ENCODE results near the gene C1QL1. TPM values are rescaled to one million over a fixed set of nuclear protein-coding genes. Genes with fewer than 3 reads are reported as not detected.

C1QL1 gene
- total and polyA plus RNA-seq, 9 of the 15 experiments (the other 6 are each of a cell fraction or from before 2014, with no cell fraction given) = 0.07 to 0.12 (median 0.09) TPM; not detected in 6

DNA sequence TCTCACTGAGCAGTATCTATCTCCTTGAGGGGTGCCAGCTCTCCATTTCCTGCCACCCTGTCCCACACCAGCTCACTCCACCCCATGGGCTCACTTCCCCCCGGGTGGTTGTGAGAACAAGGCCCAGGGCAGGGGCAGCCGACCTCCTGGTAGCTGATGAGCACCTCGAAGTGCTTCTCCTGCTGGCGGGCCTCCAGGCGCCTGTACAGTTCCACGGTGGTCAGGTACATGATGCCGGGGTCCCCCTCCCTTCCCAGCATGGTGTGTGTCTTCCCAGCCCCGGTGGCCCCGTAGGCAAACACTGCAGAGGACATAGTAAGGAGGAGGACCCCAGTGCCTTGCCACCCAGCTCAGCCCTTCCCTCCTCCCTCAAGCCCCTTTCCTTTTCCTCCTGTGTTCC lies 33.0 kb downstream of the C1QL1 start:
- DNase-seq (ENCODE audit: extremely low read depth in 1 of 4, low spot score in 3 of 4) = no peak
- TF ChIP-seq, protein P1, sequence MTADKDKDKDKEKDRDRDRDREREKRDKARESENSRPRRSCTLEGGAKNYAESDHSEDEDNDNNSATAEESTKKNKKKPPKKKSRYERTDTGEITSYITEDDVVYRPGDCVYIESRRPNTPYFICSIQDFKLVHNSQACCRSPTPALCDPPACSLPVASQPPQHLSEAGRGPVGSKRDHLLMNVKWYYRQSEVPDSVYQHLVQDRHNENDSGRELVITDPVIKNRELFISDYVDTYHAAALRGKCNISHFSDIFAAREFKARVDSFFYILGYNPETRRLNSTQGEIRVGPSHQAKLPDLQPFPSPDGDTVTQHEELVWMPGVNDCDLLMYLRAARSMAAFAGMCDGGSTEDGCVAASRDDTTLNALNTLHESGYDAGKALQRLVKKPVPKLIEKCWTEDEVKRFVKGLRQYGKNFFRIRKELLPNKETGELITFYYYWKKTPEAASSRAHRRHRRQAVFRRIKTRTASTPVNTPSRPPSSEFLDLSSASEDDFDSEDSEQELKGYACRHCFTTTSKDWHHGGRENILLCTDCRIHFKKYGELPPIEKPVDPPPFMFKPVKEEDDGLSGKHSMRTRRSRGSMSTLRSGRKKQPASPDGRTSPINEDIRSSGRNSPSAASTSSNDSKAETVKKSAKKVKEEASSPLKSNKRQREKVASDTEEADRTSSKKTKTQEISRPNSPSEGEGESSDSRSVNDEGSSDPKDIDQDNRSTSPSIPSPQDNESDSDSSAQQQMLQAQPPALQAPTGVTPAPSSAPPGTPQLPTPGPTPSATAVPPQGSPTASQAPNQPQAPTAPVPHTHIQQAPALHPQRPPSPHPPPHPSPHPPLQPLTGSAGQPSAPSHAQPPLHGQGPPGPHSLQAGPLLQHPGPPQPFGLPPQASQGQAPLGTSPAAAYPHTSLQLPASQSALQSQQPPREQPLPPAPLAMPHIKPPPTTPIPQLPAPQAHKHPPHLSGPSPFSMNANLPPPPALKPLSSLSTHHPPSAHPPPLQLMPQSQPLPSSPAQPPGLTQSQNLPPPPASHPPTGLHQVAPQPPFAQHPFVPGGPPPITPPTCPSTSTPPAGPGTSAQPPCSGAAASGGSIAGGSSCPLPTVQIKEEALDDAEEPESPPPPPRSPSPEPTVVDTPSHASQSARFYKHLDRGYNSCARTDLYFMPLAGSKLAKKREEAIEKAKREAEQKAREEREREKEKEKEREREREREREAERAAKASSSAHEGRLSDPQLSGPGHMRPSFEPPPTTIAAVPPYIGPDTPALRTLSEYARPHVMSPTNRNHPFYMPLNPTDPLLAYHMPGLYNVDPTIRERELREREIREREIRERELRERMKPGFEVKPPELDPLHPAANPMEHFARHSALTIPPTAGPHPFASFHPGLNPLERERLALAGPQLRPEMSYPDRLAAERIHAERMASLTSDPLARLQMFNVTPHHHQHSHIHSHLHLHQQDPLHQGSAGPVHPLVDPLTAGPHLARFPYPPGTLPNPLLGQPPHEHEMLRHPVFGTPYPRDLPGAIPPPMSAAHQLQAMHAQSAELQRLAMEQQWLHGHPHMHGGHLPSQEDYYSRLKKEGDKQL (CRISPR knock-in tag; IDR thresholded peaks at IDR 0.05; ENCODE audit: borderline replicate concordance) = no peak
- TF ChIP-seq OTX1 (CRISPR knock-in tag; IDR thresholded peaks at IDR 0.05) = no peak
- TF ChIP-seq ZNF318 (IDR thresholded peaks at IDR 0.05; ENCODE audit: borderline replicate concordance in 1 of 2, low read depth in 1 of 2) = no peak
- TF ChIP-seq TCF7 (IDR thresholded peaks at IDR 0.05; ENCODE audit: borderline replicate concordance) = no peak
- TF ChIP-seq SUPT5H (IDR thresholded peaks at IDR 0.05) = no peak
- no peak for TF ChIP-seq BRD9 (IDR thresholded peaks at IDR 0.05; ENCODE audit: low read depth, partially characterized antibody)
- no peak for TF ChIP-seq ELF2 (CRISPR knock-in tag; IDR thresholded peaks at IDR 0.05)
- no peak for TF ChIP-seq ILK (tag; IDR thresholded peaks at IDR 0.05; ENCODE audit: borderline replicate concordance, low read depth)
- TF ChIP-seq KLF13 (tag; IDR thresholded peaks at IDR 0.05; ENCODE audit: borderline replicate concordance, low read depth) = no peak

More for the DNA sequence above, 33.0 kb downstream of the C1QL1 start:
- intact Hi-C loops (cut with micrococcal nuclease) = no loop called here
- Histone ChIP-seq H3K9ac (ENCODE audit: insufficient read depth in 1 of 2, low read depth in 2 of 2, low read length in 2 of 2) (no peak overlapping the region), H4K20me1 (replicated peaks; ENCODE audit: control insufficient read depth, insufficient read depth, low read length) (peaks cover 5% of the 10 kb centered on the region; the same call in 1 of the 2 replicates), H3K9me1 (ENCODE audit: control insufficient read depth, insufficient read depth, low read length) (no peaks in the 10 kb centered on the region), H3K79me2 (ENCODE audit: control insufficient read depth, insufficient read depth, low read length) (peaks cover 15% of the 10 kb centered on the region; the same call in 2 of the 3 replicates), H3K27me3 (ENCODE audit: control insufficient read depth in 2 of 2, insufficient read depth in 2 of 2, low read length in 2 of 2) (no peaks in the 10 kb centered on the region), H2AFZ (ENCODE audit: low read depth, low read length) (no peak overlapping the region), H3K4me1 (replicated peaks in 1 of 2; ENCODE audit: control insufficient read depth in 2 of 2, insufficient read depth in 2 of 2, low read length in 2 of 2) (peaks cover 0 to 15% of the 10 kb centered on the region in 2 experiments; a peak in 1 of 5 replicates), H3K9me3 (replicated peaks; ENCODE audit: control insufficient read depth, insufficient read depth, low read depth, low read length) (no peaks in the 10 kb centered on the region), H3K4me2 (ENCODE audit: insufficient read depth, low read length) (no peak overlapping the region), H3K27ac (ENCODE audit: extremely low read depth, low read depth, low read length) (no peak overlapping the region), H3K4me3 (no peak overlapping the region), H3K36me3 (ENCODE audit: control insufficient read depth, insufficient read depth, low read length) (peaks cover 84% of the 10 kb centered on the region)
- ChIA-PET POLR2A (interaction anchor here (0.9 kb wide), 1 partner anchor 30 kb away, joined by 4 read pairs; no protein-coding TSS in a partner anchor), CTCF (ENCODE audit: low intra/inter-chr PET ratio) (no interaction called here)
- in situ Hi-C loops (cut with MboI) = no loop called here
- no peak for FAIRE-seq
- no peak for ATAC-seq
- no TSS peak for BruUV-seq (replicated peaks)
- 94% methylated on average over 8 of the region's 9 CpGs for WGBS (ENCODE audit: insufficient coverage, low coverage, missing lambda C conversion rate)

Measured in K562 (cell line).